BJ (cell line): ENCODE results near the gene KATNB1. TPM values are rescaled to one million over a fixed set of nuclear protein-coding genes. Genes with fewer than 3 reads are reported as not detected.

Source experiments
- CTCF ChIA-PET: fragments of 350-600 bp; formaldehyde crosslinking; extraction: SDS; loops from one replicate; lab custom pipeline; 2021; ENCODE audit warnings: antibody characterized with exemption, inconsistent platforms; lab: Yijun Ruan, JAX
- POLR2A ChIA-PET: fragments of 300-600 bp; sonication (Branson Sonifier 250); formaldehyde crosslinking; extraction: SDS; loops from one replicate; lab custom pipeline; 2021; ENCODE audit warnings: antibody characterized with exemption; lab: Charles Lee
- DNase-seq: peaks from one replicate; pipeline ENCODE4 v3.0.0-alpha.2; 2011; ENCODE audit warnings: low read depth
- H3K27me3 ChIP-seq: 2 replicates; pipeline ENCODE4 v1.6.0; 2011; ENCODE audit warnings: low read length; ENCODE audit not compliant: control insufficient read depth, insufficient read depth
- H3K36me3 ChIP-seq: 2 replicates; pipeline ENCODE4 v1.5.1; 2011; ENCODE audit warnings: low read length; ENCODE audit not compliant: control insufficient read depth, insufficient read depth
- H3K4me3 ChIP-seq: 2 replicates; pipeline ENCODE4 v1.5.1; 2011; ENCODE audit warnings: low read depth, mild to moderate bottlenecking, control low read depth, low read length
- CTCF ChIP-seq: IDR thresholded peaks from 2 replicates; pipeline ENCODE4 v1.5.1; 2011; ENCODE audit warnings: low read depth, mild to moderate bottlenecking, control low read depth, inconsistent platforms, low read length, moderate library complexity; ENCODE audit not compliant: insufficient read depth
- polyA plus RNA-seq: library from polyadenylated mRNA; depleted of rRNA; stranded (reverse); fragments of >200 nt; gene quantifications from 2 replicates; pipeline ENCODE4 v1.2.3, GENCODE V29; 2011

Gene KATNB1
- polyA plus RNA-seq, 1 experiment, result 28.1 TPM

GRCh38 chr16:57703416-57704010 lies 32.1 kb upstream of the KATNB1 start:
- peaks cover 8% of the 10 kb centered on the region for H3K27me3 ChIP-seq
- TF ChIP-seq CTCF, result no peak
- no peaks in the 10 kb centered on the region for H3K36me3 ChIP-seq
- no peak overlapping the region for H3K4me3 ChIP-seq
- CTCF ChIA-PET, result no interaction called here
- DNase-seq, result no peak
- POLR2A ChIA-PET, result no interaction called here

GRCh38 chr16:57704011-57704904 lies 31.3 kb upstream of the KATNB1 start:
- POLR2A ChIA-PET, result no interaction called here
- no peak for DNase-seq
- peaks cover 8% of the 10 kb centered on the region for H3K27me3 ChIP-seq
- TF ChIP-seq CTCF, result no peak
- no peaks in the 10 kb centered on the region for H3K36me3 ChIP-seq
- H3K4me3 ChIP-seq, result no peak overlapping the region
- CTCF ChIA-PET, result no interaction called here

- no peak for TF ChIP-seq CTCF
- H3K36me3 ChIP-seq, result no peaks in the 10 kb centered on the region
- no peak overlapping the region for H3K4me3 ChIP-seq
- H3K27me3 ChIP-seq, result peaks cover 6% of the 10 kb centered on the region
- DNase-seq, result no peak
- CTCF ChIA-PET, result no interaction called here
- POLR2A ChIA-PET, result no interaction called here
Observed at GRCh38 chr16:57704905-57705852, 30.4 kb upstream of the KATNB1 start.

GRCh38 chr16:57706717-57707116 lies 28.9 kb upstream of the KATNB1 start:
- Histone ChIP-seq H3K36me3 (no peaks in the 10 kb centered on the region), H3K27me3 (peaks cover 13% of the 10 kb centered on the region), H3K4me3 (no peak overlapping the region)
- DNase-seq, result no peak
- no peak for TF ChIP-seq CTCF
- ChIA-PET CTCF (interaction anchor here (0.6 kb wide), 1 partner anchor 614 kb away, joined by 4 read pairs; no protein-coding TSS in a partner anchor), POLR2A (no interaction called here)
